ENCODE results near the gene PCGF3.
A peak's percentile ranks its signal among the peaks of the same experiment; 100 is the strongest.

- TF ChIP-seq CTCF (IDR thresholded peaks at IDR 0.05; ENCODE audit: low read depth, low read length, missing input control), result no peak
- no peak for TF ChIP-seq JUND (IDR thresholded peaks at IDR 0.05)
- no peak for TF ChIP-seq TAF1 (conservative IDR thresholded peaks at IDR 0.05)
- TF ChIP-seq ATF3 (IDR thresholded peaks at IDR 0.05), result no peak
- no peak for TF ChIP-seq FOXA1 (IDR thresholded peaks at IDR 0.05)
- TF ChIP-seq GABPA (IDR thresholded peaks at IDR 0.05 in 1 of 2, conservative IDR thresholded peaks at IDR 0.05 in 1 of 2), result no peak
- no peak for TF ChIP-seq EGR1 (IDR thresholded peaks at IDR 0.05; ENCODE audit: low read depth in 2 of 2)
- no peak for TF ChIP-seq MAX (IDR thresholded peaks at IDR 0.05)
- no peak for TF ChIP-seq REST (IDR thresholded peaks at IDR 0.05)
- TF ChIP-seq RXRA (IDR thresholded peaks at IDR 0.05), result no peak
- TF ChIP-seq YY1 (IDR thresholded peaks at IDR 0.05), result peak; percentile 4
Measured at GRCh38 chr4:780716-781492, 75.3 kb downstream of the PCGF3 start.
